GM19328 (cell line): ENCODE measurements around the gene WDR70.
"Not testable (repeated sequence)": the region's sequence is repeated elsewhere in the genome, so short reads cannot be mapped to it uniquely, and the experiment has no call there.

ENCODE experiments used
- ATAC-seq: cut with Tn5 transposase; IDR thresholded peaks from one replicate; pipeline ENCODE4 v1.9.1; 2021; ENCODE audit warnings: mild to moderate bottlenecking, moderate library complexity; ENCODE audit not compliant: unreplicated experiment

The WDR70 gene

DNA sequence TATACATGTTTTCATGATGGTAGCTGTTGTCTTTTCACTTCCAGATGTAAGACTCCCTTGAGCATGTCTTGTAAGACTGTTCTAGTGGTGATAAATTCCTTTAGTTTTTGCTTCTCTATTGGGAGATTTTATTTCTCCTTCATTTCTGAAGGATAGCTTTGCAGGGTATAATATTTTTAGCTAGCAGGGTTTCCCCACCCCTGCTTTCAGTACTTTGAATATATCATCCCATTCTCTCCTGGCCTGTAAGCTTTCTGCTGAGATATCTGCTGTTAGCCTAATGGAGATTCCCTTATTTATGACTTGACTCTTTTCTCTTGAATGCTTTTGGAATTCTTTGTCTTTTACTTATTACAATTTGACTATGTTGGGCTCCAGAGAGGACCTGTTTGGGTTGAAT, 249.8 kb downstream of the WDR70 start:
- ATAC-seq = no peak

DNA sequence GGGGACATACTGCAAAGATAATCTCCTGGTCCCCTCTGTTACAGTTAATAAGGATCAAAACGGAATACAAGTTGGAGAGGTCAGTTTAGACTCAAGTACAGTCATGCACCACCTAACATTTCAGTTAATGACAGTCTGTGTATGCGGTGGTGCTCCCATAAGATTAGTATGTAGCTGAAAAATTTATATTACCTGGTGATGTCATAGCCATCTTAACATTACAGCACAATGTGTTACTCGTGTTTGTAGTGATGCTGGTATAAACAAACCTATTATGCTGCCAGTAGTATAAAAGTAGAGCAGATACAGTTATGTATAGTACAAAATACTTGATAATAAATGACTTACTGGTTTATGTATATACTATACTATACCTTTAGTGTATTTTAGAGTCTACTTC, 252.8 kb downstream of the WDR70 start:
- ATAC-seq = no peak

DNA sequence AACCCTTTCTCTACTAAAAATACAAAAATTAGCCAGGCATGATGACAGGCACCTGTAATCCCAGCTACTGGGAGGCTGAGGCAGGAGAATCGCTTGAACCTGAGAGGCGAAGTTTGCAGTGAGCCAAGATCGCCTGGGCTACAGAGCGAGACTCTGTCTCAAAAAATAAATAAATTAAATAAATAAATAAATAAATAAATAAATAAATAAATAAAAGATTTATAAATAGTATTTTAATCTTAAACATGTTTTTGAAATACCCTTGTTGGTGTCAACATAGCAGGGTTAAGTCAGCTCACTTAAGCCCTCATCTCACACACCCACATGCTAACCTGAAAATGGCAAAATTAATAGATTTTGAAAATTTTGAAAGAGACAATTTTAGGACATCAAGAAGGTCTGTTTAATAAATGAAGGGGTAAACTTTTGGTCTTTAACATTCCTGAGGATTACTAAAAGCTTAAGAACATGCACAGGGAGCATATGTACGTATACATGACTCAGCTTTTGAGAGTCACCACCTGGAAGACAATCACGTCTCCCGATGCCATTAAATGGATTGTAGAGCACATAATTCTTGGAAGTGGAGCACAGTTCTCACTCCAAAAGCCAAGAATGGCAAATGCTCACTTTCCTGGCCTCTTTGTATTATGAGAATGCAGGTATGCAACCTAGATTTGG, 258.2 kb downstream of the WDR70 start:
- no peak for ATAC-seq

DNA sequence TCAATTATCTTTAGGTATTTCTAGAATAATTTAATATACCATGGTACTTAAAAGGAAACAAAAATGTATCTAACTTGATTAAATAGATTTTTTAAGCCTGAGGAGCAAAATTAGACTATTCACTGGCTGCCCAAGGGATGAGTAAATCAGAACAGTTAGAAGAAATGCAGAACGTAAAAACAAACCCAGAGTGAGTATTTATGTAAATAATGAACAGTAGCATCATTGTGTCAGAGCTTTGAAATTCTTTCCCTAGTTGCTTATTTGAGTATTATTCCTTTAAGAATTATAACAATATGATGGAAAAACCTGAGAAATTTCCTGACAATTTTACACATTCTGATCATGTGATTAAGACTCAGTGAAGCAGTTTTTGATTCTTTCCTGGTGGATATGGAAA, 259.8 kb downstream of the WDR70 start:
- no peak for ATAC-seq

DNA sequence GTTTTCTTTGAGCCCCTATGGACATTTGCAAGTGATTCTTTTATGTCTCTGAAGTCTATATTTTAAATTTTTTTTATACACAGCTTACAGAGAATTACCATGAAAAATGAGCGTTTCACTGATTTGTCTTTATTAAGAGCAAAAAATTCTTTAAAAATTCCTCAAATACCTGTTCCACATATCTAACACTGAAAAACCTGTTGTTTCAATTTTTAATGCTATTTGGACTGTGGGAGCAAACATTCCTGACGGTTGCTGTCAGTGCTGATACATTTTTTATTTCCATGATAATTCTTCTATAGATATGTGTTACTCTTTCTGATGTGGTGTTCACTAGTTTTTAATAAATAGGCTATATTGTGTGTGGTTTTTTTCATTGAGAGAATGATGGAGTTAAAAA, 261.0 kb downstream of the WDR70 start:
- no peak for ATAC-seq

DNA sequence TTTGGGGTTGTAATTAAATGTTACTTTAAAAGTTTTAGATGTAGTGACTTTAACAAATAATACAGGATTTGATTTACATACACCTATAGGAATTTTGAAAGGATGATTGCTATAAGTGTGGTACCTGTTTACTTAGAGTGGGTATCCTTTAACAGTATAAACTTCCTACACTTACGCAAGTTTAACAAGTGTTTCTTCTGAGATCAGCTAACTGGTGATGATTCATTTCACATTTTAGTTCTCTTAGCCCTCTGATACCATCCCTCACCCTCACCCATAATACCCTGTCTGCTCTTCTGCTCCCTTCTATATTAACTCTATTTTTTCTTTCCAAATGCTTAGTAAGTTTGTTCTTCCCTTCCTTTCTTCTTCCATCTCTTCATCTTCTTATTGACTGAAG, 262.8 kb downstream of the WDR70 start:
- ATAC-seq = no peak

DNA sequence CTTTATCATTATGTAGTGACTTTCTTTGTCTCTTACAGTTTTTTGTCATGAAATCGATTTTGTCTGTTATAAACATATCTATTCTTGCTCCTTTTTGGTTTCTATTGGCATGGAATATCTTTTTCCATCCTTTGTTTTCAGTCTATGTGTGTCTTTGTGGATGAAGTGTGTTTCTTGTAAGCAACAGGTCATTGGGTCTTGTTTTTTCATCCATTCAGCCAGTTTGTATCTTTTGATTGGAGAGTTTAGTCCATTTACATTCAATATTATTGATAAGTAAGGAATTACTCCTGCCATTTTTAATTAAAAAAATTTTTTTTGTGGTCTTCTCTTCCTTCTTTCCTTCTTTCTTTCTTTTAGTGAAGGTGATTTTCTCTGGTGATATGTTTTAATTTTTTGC, 266.6 kb downstream of the WDR70 start:
- ATAC-seq = no peak

DNA sequence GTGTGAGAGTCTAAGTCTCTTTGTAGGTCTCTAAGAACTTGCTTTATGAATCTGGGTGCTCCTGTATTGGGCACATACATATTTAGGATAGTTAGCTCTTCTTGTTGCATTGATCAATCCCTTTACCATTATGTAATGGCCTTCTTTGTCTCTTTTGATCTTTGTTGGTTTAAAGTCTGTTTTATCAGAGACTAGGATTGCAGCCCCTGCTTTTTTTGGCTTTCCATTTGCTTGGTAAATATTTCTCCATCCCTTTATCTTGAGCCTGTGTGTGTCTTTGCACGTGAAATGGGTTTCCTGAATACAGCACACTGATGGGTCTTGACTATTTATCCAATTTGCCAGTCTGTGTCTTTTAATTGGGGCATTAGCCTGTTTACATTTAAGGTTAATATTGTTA, 275.4 kb downstream of the WDR70 start:
- ATAC-seq = not testable (repeated sequence)

DNA sequence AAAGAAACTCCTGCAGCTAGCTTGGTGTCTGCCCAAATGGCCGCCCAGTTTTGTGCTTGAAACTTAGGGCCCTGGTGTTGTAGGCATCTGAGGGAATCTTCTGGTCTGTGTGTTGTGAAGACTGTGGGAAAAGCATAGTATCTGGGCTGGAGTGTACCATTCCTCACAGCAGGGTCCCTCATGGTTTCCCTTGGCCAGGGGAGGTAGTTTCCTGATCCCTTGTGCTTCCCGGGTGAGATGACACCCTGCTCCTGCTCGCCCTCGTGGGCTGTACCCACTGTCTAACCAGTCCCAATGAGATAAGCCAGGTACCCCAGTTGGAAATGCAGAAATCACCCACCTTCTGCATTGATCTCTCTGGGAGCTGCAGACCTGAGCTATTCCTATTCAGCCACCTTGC, 277.9 kb downstream of the WDR70 start:
- no peak for ATAC-seq

DNA sequence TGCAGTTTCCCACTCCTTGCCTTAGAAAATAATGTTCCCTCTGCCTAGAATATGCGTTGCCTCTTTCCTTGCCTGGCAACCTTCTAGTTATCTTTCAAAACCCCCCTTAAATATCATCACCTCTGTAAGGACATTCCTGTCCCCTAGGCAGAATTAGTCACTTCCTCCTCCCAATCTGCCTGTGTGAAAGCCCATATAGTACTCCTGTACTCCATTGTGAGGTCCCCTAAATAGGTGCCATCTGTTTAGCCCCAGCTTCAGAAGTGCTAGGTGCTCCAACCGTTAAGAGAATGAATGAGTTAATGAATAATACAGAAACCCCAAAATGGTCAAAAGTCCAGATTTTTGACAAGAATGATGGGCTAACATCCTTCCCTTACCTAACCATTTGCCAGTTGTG, 279.3 kb downstream of the WDR70 start:
- no peak for ATAC-seq

DNA sequence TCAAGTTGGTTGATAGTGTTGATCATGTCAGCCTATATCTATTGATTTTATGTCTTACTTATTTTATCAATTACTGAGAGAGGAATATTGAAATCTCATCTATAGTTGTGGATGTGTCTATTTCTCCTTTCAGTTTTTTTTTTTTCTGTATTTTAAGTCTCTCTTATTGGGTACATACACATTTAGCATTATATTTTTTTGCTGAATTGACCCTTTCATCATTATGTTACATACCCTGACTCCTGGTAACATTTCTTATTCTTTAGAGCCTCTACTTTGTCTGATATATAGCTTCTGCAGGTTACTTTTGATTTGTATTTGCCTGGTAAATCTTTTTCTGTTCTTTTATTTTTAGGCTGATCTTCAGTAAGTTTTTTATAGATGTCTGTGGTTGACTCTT, 281.2 kb downstream of the WDR70 start:
- ATAC-seq = no peak

DNA sequence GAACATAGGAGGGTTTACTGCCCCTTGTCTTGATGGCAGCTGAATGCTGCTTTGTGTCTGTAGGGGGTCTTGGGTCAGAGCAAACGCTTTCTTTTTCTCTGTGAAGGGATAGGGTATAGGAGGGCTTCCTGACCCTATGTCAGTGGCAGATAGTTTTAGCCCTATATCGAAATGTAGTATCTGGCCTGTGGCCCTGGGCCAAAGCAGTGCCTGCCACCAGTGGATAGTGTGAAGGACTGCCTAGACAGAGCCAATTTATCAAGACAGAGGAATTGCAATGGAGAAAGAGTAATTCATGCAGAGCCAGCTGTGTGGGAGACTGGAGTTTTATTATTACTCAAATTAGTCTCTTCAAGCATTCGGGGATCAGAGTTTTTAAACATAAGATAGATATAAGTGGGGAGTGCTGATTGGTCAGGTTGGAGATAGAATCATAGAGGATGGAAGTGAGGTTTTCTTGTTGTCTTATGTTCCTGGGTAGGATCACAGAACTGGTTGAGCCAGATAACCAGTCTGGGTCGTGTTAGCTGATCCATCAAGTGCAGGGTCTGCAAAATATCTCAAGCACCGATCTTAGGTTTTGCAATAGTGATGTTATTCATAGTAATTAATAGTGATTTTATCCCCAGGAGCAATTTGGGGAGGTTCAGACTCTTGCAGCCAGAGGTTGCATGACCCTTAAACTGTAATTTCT, 282.3 kb downstream of the WDR70 start:
- no peak for ATAC-seq

DNA sequence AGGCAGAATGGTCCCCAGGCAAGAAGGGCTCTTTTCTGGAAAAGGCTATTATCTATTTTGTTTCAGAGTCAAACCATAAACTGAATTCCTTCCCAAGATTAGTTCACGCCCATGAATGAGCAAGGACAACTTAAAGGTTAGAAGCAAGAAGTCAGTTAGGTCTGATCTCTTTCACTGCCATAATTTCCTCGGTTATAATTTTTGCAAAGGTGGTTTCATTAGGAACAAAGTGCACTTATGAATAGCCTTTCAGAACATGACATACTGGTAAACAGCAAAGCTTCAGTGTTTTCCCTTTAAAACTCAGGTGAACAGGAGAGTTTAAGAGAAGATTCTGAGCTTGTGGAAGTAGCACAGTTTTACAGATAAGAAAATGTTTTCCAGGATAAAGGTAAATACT, 282.8 kb downstream of the WDR70 start:
- ATAC-seq = no peak

DNA sequence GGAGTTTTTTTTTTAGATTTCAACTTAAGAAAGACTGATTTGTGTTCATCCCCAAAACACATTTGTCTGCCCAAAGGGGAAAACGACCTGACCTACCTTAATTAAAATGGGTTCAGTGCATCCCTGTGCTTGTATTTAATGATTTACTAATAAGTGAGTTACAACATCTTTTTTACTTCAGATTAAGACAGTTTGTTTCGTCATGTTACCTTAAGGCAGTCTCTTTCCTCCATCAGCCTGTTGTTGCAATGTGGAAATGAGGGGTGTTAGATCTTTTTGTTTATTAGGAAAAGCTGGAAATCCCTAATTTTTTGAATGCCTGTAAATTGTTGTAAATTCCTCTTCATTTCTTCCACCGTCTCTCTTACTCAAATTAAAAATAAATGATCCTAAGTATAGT, 283.2 kb downstream of the WDR70 start:
- ATAC-seq = no peak

DNA sequence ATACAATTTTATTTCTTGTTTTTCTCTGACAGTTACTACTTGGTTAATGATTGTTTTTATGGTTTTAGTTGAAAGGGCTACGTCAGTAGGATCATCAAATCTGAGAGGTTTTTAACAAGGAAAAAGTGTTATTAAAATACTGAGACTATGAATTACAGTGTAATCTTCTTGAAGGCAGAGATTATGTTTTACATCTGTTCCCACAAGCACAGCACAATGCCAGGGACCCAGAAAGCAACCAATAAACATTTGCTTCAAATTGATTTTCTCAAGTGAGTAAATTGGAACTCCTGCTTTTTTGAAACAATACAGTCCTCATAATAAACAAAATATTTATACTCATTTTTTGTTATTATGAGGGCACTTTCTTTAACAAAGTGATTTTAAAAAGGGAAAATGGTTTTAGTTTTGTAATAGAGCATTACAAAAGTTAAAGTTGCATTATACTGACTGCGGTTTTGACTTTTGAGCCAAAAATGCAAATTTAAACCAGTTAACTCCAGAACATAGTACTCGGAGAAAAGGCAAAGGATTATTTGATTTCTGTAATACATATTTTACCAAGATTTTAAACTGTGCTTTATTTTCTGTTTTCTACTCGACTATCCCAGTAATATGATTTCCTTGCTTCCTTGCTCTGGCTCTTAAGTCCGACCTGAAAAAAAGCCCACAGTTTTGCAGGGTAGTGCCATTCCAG, 283.8 kb downstream of the WDR70 start:
- no peak for ATAC-seq

DNA sequence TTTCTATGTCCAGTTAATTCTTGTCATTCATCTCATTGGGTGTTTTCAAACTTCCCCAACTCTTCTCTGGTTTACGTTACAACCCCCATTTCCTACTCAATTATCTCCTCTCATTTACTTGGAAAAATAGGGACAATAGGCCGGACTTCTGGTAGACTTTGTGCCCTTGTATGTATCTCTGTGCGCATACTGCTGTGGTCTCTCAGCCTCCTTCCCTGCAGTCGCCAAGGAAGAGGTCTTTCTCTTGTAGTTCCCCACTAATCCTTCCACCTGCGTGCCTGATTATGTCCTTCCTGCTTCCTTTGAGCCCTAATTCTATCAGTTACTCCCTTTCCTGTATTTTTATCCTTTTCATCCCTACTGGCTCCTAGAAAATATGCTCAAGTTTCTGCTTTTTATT, 284.4 kb downstream of the WDR70 start:
- no peak for ATAC-seq

DNA sequence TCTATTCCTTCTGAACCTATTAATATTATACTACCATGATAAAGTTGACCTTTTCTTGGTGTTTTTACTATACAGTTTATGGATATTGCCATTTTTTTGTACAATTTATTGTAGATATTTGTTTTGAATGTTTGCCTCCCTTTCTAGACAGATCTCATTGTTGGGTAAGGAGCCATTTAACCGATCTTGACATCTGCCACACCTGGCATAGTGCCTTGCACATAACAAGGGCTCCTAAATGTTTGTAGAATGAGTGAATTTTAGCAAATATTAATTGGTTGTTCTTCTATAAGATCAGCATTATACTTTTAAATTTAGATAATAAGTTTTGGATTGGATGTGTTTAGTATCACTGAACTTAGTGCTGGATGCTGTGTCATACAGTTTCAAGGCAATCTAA, 285.4 kb downstream of the WDR70 start:
- no peak for ATAC-seq

DNA sequence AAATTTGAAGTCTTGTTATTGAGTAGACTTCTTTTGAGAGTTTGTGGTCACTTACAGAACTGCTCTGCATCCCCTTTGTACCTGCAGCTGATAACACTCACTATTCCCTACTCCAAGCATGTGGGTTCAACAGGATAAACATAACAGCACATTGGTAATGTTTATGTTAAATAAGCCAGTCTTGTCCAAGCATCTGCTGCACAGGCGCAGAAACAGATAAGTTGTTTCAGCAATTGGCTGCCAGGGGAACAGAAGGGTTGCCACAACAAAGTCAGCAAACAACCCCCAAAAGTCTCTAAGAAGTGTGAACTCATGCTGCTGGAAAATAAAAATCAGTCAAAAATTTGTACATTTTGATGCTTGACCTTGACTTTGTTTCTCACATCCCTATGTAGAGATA, 286.2 kb downstream of the WDR70 start:
- no peak for ATAC-seq

DNA sequence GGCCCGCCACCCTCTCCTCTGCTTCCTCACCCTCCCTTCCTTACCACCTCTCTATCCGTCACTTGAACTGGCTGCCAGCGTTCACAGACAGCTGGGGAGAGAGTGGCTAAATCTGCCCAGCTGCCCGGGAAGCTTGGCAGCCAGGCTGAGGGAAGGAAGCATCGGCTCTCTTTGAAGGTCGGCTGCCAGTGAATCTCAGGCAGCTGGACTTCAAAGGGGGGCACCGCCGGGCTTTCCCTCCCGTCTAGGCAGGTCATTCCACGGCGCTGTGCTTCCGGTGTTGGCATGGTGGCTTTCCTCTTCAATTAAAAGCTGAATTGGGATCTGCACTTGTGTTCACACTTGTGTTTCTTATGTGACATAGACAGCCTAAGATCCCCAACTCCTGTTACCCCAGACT, 286.8 kb downstream of the WDR70 start:
- ATAC-seq = no peak

DNA sequence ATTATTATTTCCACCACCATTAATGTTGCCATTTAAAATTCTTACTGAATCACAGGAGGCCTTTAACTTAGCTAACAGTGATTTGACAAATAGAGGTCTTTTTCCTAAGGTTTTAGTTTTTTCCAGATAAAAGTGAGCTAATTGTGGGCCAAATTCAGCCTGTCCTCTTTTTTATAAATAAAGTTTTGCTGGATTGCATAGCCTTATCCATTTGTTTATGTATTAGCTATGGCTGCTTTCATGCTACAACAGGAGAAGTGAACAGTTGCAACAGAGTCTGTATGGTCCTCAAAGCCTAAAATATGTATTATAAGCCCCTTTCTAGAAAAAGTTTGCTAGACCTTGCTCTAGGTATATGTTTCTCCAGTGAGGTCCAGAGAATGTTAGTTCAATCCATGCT, 288.3 kb downstream of the WDR70 start:
- ATAC-seq = no peak

DNA sequence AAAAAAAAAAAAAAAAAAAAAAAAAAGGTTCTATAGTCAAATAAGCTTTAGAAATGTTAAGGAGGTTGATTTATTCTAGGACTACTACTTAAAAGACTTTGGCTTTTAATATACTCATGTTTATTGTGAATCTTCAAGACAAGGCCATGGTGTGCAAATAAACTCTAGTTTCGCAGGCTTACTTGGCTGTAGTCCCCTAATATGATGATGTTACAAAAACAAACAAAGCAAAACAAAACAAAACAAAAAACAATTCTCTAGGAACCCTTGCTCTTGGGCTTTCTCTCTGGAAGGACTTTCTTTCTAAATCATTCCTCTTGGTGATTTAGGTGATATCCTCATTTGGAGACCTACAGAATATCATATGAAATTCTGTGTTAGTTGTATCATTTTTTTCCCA, 288.7 kb downstream of the WDR70 start:
- no peak for ATAC-seq

DNA sequence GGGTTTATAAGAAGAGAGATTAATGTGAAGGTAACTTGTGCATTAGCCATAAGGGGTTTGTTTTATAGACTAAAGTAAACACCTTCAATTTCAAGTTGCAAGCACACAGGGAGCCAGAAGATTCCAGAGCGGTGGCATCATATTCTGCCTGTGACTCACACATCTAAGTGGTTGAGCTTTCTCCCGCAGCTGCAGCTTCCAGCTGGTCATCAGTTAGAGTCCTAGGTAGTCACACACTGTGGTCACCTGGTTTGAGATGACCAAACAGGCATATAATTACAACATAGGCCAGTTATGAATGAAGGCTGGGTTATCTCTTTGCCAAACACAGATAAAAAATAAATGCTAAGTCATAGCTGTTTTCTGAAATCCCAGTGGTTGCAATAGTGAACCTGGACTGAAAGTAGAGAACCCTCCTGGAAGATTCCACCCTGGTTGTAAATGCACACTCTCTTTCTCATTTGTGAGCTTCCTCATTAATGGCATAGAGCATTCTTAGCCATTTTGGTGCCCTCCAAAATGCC, 289.5 kb downstream of the WDR70 start:
- ATAC-seq = no peak
